Neuronal stem cell (in vitro differentiated cells): Measurements from ENCODE around the gene KRTAP1-5.

Experiments
- DNase-seq: peaks from one replicate; pipeline ENCODE4 v3.0.0-alpha.2; 2013; ENCODE audit warnings: low spot score
- H2AFZ ChIP-seq: one replicate; pipeline ENCODE4 v1.6.1; 2013; ENCODE audit warnings: mild to moderate bottlenecking, low read length, inconsistent platforms
- H2AK5ac ChIP-seq: 2 replicates; pipeline ENCODE4 v1.6.1; 2013; ENCODE audit warnings: low read depth, mild to moderate bottlenecking, inconsistent platforms, low read length, moderate library complexity, mixed read lengths
- H2BK120ac ChIP-seq: 2 replicates; pipeline ENCODE4 v1.6.1; 2013; ENCODE audit warnings: low read depth, mild to moderate bottlenecking, inconsistent platforms, low read length, moderate library complexity, mixed read lengths
- H2BK12ac ChIP-seq: one replicate; pipeline ENCODE4 v1.6.1; 2013; ENCODE audit warnings: low read length, inconsistent platforms
- H2BK15ac ChIP-seq: 2 replicates; pipeline ENCODE4 v1.6.1; 2013; ENCODE audit warnings: mild to moderate bottlenecking, low read length, inconsistent platforms, mixed read lengths
- H2BK5ac ChIP-seq: one replicate; pipeline ENCODE4 v1.6.1; 2013; ENCODE audit warnings: inconsistent platforms, mild to moderate bottlenecking, low read length, moderate library complexity
- H3K14ac ChIP-seq: one replicate; pipeline ENCODE4 v1.6.1; 2013; ENCODE audit warnings: low read length, inconsistent platforms
- H3K18ac ChIP-seq: 2 replicates; pipeline ENCODE4 v1.6.1; 2013; ENCODE audit warnings: low read length, inconsistent platforms
- H3K23ac ChIP-seq: 2 replicates; pipeline ENCODE4 v1.6.1; 2013; ENCODE audit warnings: low read depth, mild to moderate bottlenecking, mixed read lengths, low read length, inconsistent platforms; ENCODE audit not compliant: poor library complexity
- H3K27ac ChIP-seq: replicated peaks from 3 replicates; pipeline ENCODE4 v1.5.1; 2013; ENCODE audit warnings: low read length, inconsistent platforms
- H3K27me3 ChIP-seq, 3 experiments: 2 replicates each; pipeline ENCODE4 v1.6.1; 2013; ENCODE audit warnings: low read length in 3 of 3, mild to moderate bottlenecking in 2 of 3, inconsistent platforms in 1 of 3, low read depth in 1 of 3, mixed read lengths in 1 of 3, moderate library complexity in 1 of 3; ENCODE audit not compliant: control insufficient read depth in 3 of 3, insufficient read depth in 3 of 3
- H3K36me3 ChIP-seq, 2 donors: replicated peaks in 1 of 2; 2 replicates each; pipeline ENCODE4 v1.6.1; 2013; ENCODE audit warnings: low read length in 2 of 2; ENCODE audit not compliant: control insufficient read depth in 2 of 2, insufficient read depth in 2 of 2
- H3K4ac ChIP-seq: 2 replicates; pipeline ENCODE4 v1.6.1; 2013; ENCODE audit warnings: inconsistent platforms, mild to moderate bottlenecking, low read length, moderate library complexity
- H3K4me1 ChIP-seq, 2 donors: 1 replicate in 1 of 2; 2 replicates in 1 of 2; pipeline ENCODE4 v1.6.1; 2013; ENCODE audit warnings: low read length in 2 of 2, low read depth in 1 of 2; ENCODE audit not compliant: control insufficient read depth in 2 of 2, insufficient read depth in 1 of 2
- H3K4me2 ChIP-seq: one replicate; pipeline ENCODE4 v1.6.1; 2013; ENCODE audit warnings: mild to moderate bottlenecking, low read length, inconsistent platforms; ENCODE audit not compliant: insufficient read depth, poor library complexity, severe bottlenecking
- H3K4me3 ChIP-seq, 2 donors: 2 replicates each; pipeline ENCODE4 v1.5.1; 2013; ENCODE audit warnings: low read length in 2 of 2, mild to moderate bottlenecking in 2 of 2, inconsistent platforms in 1 of 2, moderate library complexity in 1 of 2
- H3K79me1 ChIP-seq: one replicate; pipeline ENCODE4 v1.6.1; 2013; ENCODE audit warnings: low read depth, mild to moderate bottlenecking, inconsistent platforms, low read length, moderate library complexity
- H3K9ac ChIP-seq: one replicate; pipeline ENCODE4 v1.6.1; 2013; ENCODE audit warnings: mild to moderate bottlenecking, low read depth, low read length, inconsistent platforms; ENCODE audit not compliant: poor library complexity
- H3K9me3 ChIP-seq, 2 donors: replicated peaks in 1 of 2; 2 replicates each; pipeline versions ENCODE3 to v1.6.1; 2013; ENCODE audit warnings: low read length in 2 of 2, mild to moderate bottlenecking in 2 of 2, inconsistent platforms in 1 of 2, low read depth in 1 of 2, mixed read lengths in 1 of 2, moderate library complexity in 1 of 2; ENCODE audit not compliant: control insufficient read depth in 2 of 2, insufficient read depth in 1 of 2
- H4K8ac ChIP-seq: one replicate; pipeline ENCODE4 v1.6.1; 2013; ENCODE audit warnings: low read depth, mild to moderate bottlenecking, inconsistent platforms, low read length, moderate library complexity
- H4K91ac ChIP-seq: one replicate; pipeline ENCODE4 v1.6.1; 2013; ENCODE audit warnings: low read length, low read depth, mild to moderate bottlenecking, inconsistent platforms; ENCODE audit not compliant: poor library complexity
- WGBS, 2 donors: extraction: QIAGEN DNeasy Blood & Tissue Kit; methylation state at CpG; one replicate each; pipeline ENCODE4 v1.1.7; 2013; ENCODE audit warnings: missing lambda C conversion rate in 2 of 2, mixed read lengths in 1 of 2; ENCODE audit not compliant: insufficient read length in 2 of 2, insufficient replicate concordance in 1 of 2; ENCODE audit errors: extremely low coverage in 2 of 2; 5-methylcytosine and 5-hydroxymethylcytosine counted together

KRTAP1-5 gene

GRCh38 chr17:41004397-41004796 is 22.6 kb downstream of the KRTAP1-5 start:
- H3K18ac ChIP-seq: peak overlapping the region; percentile 4
- H3K4me1 ChIP-seq: peaks cover 0 to 6% of the 10 kb centered on the region in 2 donors
- no peak overlapping the region for H3K4ac ChIP-seq
- WGBS, 2 donors: no CpG with 5 or more reads among the region's 3 CpGs
- no peak overlapping the region for H2BK120ac ChIP-seq
- no peak overlapping the region for H3K4me2 ChIP-seq
- DNase-seq: no peak
- H2AK5ac ChIP-seq: peak overlapping the region; percentile 10
- no peaks in the 10 kb centered on the region for H3K27me3 ChIP-seq
- H3K14ac ChIP-seq: no peak overlapping the region
- H3K27ac ChIP-seq: no peak overlapping the region
- H3K36me3 ChIP-seq: no peaks in the 10 kb centered on the region
- H3K79me1 ChIP-seq: no peaks in the 10 kb centered on the region
- peaks cover 0 to 3% of the 10 kb centered on the region in 2 donors for H3K9me3 ChIP-seq
- no peak overlapping the region for H3K9ac ChIP-seq
- H2AFZ ChIP-seq: no peak overlapping the region
- no peak overlapping the region for H2BK5ac ChIP-seq
- H3K23ac ChIP-seq: no peak overlapping the region
- no peak overlapping the region for H4K8ac ChIP-seq
- no peak overlapping the region for H3K4me3 ChIP-seq
- H2BK15ac ChIP-seq: peak overlapping the region; percentile 5
- peak overlapping the region; percentile 79 for H2BK12ac ChIP-seq
- no peak overlapping the region for H4K91ac ChIP-seq

- no peaks in the 10 kb centered on the region for H3K36me3 ChIP-seq
- 100% methylated on average over 1 of the region's 4 CpGs; no CpG with 5 or more reads in 1 of the 2 donors for WGBS, 2 donors
- no peak overlapping the region for H2BK12ac ChIP-seq
- peaks cover 0 to 5% of the 10 kb centered on the region in 2 donors for H3K4me1 ChIP-seq
- no peak overlapping the region for H3K4me3 ChIP-seq
- H4K91ac ChIP-seq: no peak overlapping the region
- no peak overlapping the region for H4K8ac ChIP-seq
- H3K18ac ChIP-seq: no peak overlapping the region
- no peak overlapping the region for H3K9ac ChIP-seq
- H3K9me3 ChIP-seq: peaks cover 0 to 3% of the 10 kb centered on the region in 2 donors
- no peak overlapping the region for H2BK120ac ChIP-seq
- no peak overlapping the region for H3K27ac ChIP-seq
- no peak for DNase-seq
- no peak overlapping the region for H2AK5ac ChIP-seq
- H3K4me2 ChIP-seq: no peak overlapping the region
- no peak overlapping the region for H2BK5ac ChIP-seq
- no peak overlapping the region for H2AFZ ChIP-seq
- H3K4ac ChIP-seq: no peak overlapping the region
- no peak overlapping the region for H2BK15ac ChIP-seq
- no peak overlapping the region for H3K14ac ChIP-seq
- no peaks in the 10 kb centered on the region for H3K27me3 ChIP-seq
- H3K79me1 ChIP-seq: no peaks in the 10 kb centered on the region
- H3K23ac ChIP-seq: no peak overlapping the region
Measured at GRCh38 chr17:41003926-41004325, 23.1 kb downstream of the KRTAP1-5 start.

GRCh38 chr17:41002814-41003213 is 24.2 kb downstream of the KRTAP1-5 start:
- H3K18ac ChIP-seq: no peak overlapping the region
- peaks cover 0 to 3% of the 10 kb centered on the region in 2 donors for H3K9me3 ChIP-seq
- H4K8ac ChIP-seq: no peak overlapping the region
- H3K27ac ChIP-seq: no peak overlapping the region
- H2BK5ac ChIP-seq: no peak overlapping the region
- H2AK5ac ChIP-seq: no peak overlapping the region
- H3K23ac ChIP-seq: no peak overlapping the region
- DNase-seq: no peak
- no peak overlapping the region for H3K4me2 ChIP-seq
- H3K36me3 ChIP-seq: no peaks in the 10 kb centered on the region
- H3K4ac ChIP-seq: no peak overlapping the region
- H3K79me1 ChIP-seq: no peaks in the 10 kb centered on the region
- H3K14ac ChIP-seq: no peak overlapping the region
- H3K9ac ChIP-seq: no peak overlapping the region
- peaks cover 0 to 1% of the 10 kb centered on the region in 2 donors for H3K4me1 ChIP-seq
- no peaks in the 10 kb centered on the region for H3K27me3 ChIP-seq
- H2BK12ac ChIP-seq: no peak overlapping the region
- H3K4me3 ChIP-seq: no peak overlapping the region
- no peak overlapping the region for H2AFZ ChIP-seq
- H2BK120ac ChIP-seq: no peak overlapping the region
- H2BK15ac ChIP-seq: no peak overlapping the region
- WGBS, 2 donors: no CpG with 5 or more reads among the region's 5 CpGs
- H4K91ac ChIP-seq: no peak overlapping the region

GRCh38 chr17:41001795-41002194 is 25.2 kb downstream of the KRTAP1-5 start:
- no peak overlapping the region for H2BK5ac ChIP-seq
- WGBS, 2 donors: no CpG with 5 or more reads among the region's 4 CpGs

More at GRCh38 chr17:41001795-41002194, 25.2 kb downstream of the KRTAP1-5 start:
- Histone ChIP-seq H2BK120ac (no peak overlapping the region), H3K4me2 (no peak overlapping the region), H4K91ac (no peak overlapping the region), H3K9ac (no peak overlapping the region), H3K36me3 (no peaks in the 10 kb centered on the region), H4K8ac (no peak overlapping the region), H3K27ac (no peak overlapping the region), H2AK5ac (no peak overlapping the region), H2BK12ac (no peak overlapping the region), H3K18ac (no peak overlapping the region), H2AFZ (no peak overlapping the region), H3K4me3 (no peak overlapping the region), H3K27me3 (peaks cover 0 to 3% (median 0%) of the 10 kb centered on the region in 3 experiments), H3K4ac (no peak overlapping the region), H3K9me3 (peaks cover 0 to 3% of the 10 kb centered on the region in 2 donors), H3K79me1 (no peaks in the 10 kb centered on the region), H3K14ac (no peak overlapping the region), H3K4me1 (peaks cover 0 to 4% of the 10 kb centered on the region in 2 donors), H2BK15ac (no peak overlapping the region), H3K23ac (no peak overlapping the region)
- DNase-seq: no peak
